GM20431 (cell line): ENCODE data around the gene UACA.
"Not testable (repeated sequence)": the region's sequence is repeated elsewhere in the genome, so short reads cannot be mapped to it uniquely, and the experiment has no call there.

ENCODE experiments used
- in situ Hi-C: fragments of 300-500 bp; cut with MseI, MboI; formaldehyde crosslinking; loops from one replicate; pipeline ENCODE4 v1.15.0; 2020; ENCODE audit warnings: low sequenced_read_pairs; ENCODE audit not compliant: unreplicated experiment

UACA gene

DNA sequence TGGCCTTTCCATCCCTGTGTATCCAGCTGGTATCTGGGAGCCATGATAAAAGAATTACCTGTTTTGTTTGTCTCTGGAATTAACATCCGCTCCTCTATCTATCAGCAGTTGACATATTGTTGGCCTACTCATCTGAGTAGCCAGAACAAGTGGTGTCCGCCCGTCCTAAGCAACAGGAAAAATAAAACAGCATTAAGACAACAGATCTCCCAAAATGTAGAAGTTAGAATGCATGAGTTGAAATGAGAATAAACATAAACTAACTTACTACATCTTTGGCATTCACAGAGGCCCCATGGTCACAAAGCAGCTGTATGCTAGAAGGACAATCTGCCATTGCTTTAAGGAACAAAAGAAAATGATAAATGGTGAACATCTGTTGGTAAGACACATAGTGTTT, 75.9 kb downstream of the UACA start:
- in situ Hi-C loops: no loop called here

DNA sequence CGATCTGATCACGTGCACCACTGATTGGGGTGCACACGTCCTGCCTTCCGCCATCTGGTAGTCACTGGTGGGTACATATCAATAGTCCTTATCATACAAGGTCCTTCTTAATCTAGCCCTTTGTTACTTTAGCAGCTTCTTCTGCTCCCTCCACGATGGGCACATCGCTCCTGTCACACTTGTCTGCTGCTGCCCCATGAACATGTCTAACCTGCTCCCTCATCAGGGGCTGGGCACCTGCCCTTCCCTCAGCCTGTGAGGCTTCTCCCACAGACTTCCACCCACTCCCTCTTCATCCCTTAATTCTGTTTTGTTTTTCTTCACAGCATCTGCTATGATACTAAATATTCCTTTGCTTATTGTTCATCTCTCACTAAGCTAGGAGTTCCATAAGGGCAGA, 82.5 kb downstream of the UACA start:
- in situ Hi-C loops: no loop called here

DNA sequence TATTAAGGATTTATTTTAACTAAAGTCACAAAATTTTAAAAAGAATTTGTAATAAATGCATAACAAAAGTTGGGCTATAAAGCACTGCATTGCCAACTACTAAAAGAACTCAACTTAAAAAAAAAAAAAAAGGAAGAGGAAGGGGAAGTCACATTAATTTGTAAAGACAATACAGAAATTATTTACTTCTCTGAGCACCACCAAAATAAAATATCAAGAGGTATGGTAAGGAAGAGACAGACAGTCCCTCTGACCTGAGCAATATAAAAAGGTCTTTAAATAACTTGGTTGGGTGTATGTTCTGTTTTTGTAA, 83.5 kb downstream of the UACA start:
- in situ Hi-C loops: no loop called here

DNA sequence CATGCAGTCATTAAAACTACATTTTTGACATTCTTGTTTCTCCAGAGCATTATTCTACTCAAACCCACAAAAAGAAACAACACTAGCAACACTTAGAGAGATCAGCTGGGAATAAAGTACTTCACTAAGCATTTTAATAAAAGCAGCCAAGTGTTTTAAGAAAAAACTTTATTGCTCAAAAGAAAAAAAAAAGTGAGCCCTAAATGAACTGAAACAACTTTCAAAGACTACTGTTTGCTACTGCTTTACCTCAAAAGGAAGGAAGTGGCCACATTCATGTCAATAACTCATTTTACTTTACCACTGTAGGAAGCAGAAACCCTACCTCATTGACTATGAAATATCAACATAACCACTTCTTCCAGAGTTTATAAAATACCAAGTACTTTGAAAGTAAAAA, 91.3 kb downstream of the UACA start:
- in situ Hi-C loops: no loop called here

DNA sequence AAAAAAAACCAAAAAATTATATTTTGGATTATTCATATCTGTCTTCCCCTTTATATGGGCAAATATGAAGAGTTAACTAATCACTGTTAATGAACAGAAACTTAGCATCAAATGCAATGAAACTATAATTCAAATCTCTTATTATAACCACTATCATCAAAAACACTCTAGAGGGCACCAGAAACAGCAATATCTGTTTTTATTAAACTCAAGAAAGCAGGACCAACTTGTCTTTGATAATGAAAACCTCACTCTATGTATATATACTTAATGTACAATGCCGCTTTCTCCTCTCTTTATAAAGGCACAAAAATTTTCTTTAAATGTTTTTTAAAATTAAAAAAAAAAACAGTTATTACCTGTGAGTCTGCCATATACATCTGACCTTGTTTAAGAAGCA, 92.7 kb downstream of the UACA start:
- in situ Hi-C loops: no loop called here

DNA sequence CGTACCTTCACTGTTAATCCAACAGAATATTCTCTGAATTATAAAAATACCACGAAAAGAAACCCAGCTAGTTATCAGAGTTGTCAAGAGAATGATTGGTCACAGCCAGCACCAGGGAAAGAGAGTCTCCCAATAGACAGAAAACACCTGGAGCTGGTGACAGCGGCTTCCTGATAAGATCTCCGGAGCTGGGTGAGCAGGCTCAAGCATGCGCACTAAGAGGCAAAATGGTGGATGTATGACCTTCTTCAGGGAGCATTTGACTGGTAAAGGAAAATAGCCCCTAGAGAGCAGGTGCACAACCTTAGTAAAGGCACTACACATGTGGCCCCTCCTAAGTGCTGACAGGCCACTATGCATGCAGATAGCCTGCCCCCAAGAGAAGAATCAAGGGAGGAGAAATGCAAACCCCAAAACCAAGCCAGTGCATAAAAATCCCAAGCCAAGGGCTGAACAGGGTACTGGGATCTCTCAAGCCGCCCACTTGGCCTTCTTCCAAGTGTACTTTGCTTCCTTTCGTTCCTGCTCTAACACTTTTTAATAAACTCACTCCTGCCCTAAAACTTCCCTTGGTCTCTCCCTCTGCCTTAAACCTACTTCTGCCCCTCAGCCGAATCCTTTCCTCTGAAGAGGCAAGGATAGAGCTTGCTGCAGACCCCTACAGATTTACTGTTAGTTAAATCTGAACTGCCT, 93.2 kb downstream of the UACA start:
- in situ Hi-C loops: no loop called here

DNA sequence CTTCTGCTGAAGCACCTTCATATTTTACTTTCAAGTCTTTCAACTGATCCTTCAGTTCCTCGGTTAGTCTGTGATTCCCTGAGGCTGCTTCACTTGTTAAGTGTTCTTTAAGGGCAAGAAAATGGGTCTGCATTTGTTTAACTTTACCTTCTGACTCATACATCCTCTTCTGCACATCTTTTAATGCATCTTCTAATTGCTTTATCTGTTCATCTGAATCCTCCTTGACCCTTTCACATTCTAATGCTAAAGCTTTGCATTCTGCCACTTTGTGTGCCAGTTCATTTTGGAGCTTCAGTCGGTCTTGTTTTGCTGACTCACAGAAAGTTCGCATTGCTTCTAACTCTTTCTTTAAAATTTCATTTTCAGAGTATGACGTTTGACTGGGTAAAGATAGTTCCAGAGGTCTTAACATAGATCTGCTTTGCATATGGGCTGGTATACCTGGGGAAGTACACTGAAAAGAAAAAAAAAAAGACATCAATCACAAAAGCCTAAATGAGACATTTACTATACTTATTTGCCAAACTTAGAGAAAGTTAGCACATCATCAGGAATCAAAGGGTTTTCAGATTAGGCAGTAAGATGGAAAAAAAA, 94.3 kb downstream of the UACA start:
- in situ Hi-C loops: no loop called here

DNA sequence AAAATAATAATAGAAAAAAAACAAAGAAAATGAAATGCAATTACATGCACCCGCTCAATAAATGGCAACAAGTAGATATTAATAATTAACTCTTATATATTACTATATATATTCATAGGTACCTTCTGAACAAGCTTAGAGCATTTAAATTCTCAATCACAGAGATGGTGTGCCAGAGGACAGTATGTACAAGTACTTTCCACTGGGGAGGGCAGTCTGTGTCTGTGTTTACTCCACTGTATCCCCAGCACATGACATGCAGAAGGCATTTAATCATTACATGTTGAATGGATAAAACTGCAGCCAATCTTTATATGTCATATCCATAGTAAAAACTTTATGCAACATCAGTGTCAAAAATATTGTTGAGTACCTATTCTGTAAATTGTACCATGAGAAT, 97.8 kb downstream of the UACA start:
- in situ Hi-C loops: no loop called here

DNA sequence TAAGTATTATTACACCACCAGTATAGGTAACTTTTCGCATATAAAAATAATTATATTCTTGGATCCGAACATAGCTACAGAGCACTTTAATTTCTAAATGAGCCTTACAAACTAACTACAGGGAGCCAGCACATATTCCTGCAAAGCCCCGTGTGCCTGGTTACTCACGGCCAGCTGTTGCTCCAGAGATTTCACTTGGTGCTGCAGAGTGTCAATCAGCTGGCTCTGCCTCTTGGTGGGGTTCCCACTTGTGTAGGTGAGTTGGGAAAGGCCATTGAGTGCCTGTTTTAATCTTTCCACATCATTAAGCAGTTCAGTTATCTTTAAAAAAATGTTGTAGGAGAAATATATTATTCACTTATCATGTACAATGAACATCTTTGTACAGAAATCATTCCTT, 98.9 kb downstream of the UACA start:
- in situ Hi-C loops: no loop called here

DNA sequence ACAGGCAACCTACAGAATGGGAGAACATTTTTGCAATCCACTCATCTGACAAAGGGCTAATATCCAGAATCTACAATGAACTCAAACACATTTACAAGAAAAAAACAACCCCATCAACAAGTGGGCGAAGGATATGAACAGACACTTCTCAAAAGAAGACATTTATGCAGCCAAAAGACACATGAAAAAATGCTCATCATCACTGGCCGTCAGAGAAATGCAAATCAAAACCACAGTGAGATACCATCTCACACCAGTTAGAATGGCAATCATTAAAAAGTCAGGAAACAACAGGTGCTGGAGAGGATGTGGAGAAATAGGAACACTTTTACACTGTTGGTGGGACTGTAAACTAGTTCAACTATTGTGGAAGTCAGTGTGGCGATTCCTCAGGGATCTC, 100.3 kb downstream of the UACA start:
- in situ Hi-C loops: not testable (repeated sequence)

DNA sequence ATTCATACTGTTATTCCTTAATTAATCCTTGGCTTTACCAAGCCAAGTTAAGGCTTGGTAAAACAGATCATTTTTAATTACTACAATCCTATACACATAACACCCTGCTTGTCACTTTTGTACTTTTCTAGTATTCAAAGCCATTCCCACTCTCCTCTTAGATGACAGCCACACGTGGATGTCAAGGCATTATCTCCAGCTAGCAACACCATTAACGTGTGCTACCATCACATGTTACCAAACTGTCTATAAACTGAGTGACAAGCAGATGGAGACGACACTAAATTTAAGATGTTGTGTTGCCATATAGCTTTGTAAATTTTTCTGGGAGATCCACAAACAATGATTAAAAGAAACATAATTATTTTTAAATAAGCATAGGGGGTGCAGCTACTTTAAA, 103.7 kb downstream of the UACA start:
- in situ Hi-C loops: no loop called here

DNA sequence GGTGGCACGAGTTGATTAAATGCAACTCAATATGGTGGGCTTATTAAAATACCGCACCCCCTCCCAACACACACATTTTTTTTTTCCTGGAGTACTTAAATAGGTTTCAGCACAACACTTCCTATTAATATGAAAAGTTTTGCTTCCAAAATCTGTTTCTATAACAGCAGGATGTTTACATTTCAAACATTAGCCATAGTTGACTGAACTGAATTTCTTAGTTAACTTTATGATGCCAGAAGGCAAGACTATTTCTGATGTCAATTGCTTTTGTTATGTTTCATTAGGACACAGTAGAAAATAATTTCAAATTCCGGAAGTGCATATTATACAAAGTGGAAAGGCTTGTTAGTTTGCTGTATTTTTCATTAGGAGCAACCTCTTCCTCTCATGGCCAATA, 104.7 kb downstream of the UACA start:
- in situ Hi-C loops: no loop called here

DNA sequence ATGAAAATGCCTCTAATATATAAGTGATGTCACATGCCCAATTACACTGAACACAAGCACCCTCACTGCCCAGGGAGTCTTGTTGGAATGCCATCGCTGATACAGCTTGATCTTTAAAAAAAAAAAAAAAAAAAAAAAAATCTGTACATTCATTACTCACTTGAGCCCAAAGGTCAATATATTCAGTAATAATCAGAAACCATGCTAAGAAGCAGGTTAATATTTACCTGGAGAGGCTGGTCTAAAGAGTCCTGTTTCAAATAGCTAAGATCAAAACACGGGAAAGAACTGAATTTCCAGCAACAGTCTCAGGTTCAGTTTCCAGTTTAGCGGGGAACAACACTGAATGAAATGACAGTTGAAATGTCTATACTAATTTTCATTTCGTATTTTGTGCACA, 109.9 kb downstream of the UACA start:
- in situ Hi-C loops: no loop called here

DNA sequence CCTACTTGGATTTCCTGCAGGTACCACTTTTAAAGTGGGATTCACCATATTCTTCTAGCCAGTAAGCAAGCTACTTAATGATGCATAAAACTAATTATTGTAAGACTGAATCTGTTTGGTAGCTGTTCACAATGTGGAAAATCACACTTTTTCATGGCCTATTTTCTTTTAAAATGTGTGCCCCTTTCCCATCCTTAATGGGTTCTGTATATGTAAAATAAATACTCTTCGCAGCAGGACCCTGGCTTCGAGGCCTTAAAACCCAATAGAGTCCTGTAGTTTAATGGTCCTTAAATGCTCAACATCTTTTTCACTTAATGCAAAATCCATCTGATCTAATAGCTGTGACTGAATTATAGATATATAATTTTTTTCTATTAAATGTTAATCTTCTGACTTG, 111.0 kb downstream of the UACA start:
- in situ Hi-C loops: no loop called here

DNA sequence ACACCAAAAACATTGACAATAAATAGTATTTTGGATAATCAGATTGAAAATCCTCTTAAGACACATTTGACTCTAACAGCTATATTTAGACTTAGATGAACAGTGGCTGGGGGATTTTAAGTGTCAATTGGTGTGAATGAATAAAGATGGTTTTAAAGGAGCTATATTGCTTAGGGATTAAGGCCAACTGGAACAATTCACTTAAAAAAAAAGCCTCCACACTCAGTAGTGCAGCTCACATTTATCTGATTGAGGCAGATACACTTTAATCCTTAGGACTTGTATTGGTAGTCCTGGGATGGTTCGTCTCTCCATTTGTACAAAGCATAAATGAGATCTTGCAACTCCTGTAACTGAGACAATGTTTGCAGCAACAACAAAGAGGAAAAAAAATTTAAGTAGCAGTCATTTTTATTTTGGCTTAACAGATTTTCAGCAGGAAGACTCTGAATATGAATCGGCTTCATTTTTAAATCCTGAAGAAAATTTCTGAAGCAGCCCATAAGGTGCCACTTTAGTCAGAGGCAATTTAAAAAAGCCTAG, 112.0 kb downstream of the UACA start:
- in situ Hi-C loops: no loop called here

DNA sequence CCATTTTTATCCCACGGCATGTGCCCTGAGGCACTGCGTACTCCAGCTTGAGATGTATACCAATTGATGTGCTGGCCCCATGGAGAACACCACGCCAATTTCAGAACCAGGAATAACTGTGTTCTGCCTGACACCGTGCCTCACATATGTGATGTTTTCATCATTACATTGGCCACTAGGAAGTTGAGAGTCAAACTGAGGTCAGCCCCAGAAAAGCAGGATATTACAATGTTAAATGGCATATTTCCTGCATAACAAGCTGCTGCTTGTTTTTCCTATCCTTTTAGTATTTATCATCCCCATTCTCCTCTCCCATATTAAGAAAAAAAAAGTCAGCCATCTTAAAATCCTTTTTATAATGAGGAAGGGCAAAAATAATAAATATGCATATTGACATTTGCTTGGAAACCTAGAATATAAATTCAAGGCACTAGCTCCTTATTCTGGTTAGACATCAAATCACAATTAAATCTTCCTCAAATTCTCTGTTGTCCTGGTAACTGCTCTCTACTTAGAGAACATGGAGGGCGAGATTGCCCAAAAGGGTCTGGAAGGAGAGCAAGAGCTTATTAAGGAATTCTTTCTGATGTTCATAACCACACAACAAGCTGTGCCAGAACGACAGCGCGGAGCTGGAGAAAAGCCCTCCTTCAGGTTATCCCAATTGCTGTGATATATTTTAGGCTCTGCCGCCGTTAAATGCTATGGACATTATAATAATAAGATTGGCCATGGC, 112.6 kb downstream of the UACA start:
- in situ Hi-C loops: no loop called here

DNA sequence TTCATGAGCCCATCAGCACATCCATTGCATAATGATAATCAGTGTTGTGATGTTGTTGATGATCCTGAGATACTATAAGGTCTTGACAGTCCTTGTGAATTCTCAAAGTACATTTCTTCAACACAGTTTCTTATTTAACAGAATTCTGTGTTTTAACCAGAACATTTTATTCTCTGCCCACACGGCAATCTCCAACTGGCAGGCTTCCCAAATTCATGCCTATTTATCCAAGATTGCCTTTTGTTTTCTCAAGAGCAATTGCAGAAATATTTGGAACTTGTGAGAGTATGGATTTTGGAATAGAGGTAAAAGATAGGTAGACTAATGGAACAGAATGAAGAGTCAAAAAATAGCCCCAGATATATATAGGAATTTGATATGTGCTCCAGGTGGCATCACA, 116.0 kb downstream of the UACA start:
- in situ Hi-C loops: no loop called here

DNA sequence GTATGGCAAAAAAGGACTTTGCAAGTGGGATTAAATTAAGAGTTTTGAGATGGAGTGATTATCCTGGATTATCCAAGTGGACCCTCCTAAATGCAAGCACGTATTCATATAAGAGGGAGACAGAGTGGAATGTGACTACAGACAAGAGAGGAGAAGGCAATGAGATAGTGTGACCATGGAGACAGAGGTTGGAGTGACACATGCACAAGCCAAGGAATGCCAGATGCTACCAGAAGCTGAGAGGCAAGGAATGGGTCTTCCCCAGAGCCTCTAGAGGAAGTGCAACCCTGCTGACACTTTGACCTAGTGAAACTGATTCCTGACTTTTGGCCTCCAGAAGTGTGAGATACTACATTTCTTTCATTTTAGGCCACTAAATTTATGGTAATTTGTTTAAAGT, 117.2 kb downstream of the UACA start:
- in situ Hi-C loops: no loop called here

DNA sequence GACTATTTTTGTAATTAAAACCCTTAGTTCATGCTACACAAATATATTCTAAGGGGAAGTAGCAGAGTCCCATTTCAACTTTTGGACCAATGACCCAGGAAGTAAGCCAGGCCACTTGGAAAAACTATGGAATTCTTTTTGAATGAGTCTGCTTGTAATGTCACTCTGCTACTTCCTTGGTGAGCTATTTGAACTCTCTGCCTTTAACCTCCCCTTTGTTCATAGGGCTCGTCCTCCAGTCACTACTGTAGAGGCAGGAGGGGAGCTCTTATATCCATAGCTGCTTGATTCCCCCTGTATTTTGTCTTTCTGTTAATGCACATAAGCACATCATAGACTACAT, 119.6 kb downstream of the UACA start:
- in situ Hi-C loops: no loop called here

DNA sequence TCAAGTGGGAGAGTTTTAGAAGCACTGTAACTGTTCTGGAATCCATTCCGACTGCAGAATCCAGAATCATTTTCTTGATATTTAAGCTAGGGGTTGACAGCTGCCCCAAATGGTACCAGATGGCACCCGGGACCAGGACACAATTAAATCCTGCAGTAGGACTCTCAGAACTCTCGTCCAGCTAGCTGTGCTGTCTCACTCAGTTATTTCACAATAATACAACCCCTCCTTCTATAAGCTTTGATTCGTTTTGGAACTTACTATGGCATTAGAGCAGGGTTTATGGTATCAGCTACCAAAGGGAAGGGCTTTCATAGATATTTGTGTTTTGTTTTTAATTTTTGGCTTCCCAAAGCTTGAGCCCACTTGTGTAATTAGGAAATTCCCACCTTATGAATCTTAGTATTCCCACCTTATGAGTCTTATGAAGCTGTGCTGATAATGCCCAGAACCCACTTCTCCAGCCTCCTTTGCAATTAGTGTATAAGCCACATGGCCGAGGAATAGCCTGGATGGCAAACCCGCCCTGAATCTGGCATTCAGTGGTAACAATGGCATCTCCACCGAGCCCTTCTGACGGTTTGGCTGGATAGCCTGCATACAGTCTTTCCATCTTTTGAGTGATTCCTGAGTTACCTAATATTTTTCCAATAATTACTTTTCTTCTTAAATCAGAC, 120.1 kb downstream of the UACA start:
- in situ Hi-C loops: no loop called here

DNA sequence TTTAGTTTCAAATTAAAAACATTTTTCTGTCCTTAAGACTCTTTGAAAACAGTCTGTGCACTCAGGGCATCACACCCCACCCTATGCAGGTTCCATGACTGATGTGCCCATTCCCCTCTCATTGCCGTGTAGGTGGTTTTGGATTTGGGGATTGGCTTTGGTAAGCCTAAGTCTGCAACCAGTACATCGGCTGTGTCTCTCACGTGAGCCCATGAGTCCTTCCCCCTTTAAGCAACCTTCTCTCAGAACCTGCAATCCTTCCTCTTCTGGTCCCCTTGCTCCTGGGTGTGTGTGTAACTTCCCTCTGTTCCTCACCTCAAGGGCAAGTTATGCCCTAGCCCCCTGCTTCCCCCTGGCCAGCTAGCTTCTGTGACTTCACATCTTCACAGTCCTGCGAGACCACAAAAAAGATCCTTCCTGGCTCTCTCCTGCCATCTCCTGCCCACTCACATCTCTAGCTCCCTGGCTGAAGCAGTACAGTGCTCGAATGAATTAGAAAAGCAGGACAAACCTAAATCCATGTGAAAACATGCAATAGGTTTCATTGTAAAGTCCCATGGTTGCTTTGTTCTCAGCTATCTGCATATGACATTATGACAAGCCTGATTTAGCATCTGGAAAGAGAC, 126.7 kb downstream of the UACA start:
- in situ Hi-C loops: no loop called here
